Endothelial cell of umbilical vein (primary cell): ENCODE measurements around the gene MAGED1. TPM values are rescaled to one million over a fixed set of nuclear protein-coding genes. Genes with fewer than 3 reads are reported as not detected.
A peak's percentile ranks its signal among the peaks of the same experiment; 100 is the strongest.

ENCODE experiments used
- BruUV-seq: library from RNA; stranded (reverse); fragments of 400-500 nt; replicated peaks from 2 replicates; lab custom pipeline; 2021; lab: Mats Ljungman, UMichigan
- CTCF ChIA-PET: fragments of 300-600, 350-600 bp; sonication (Branson Sonifier 250); formaldehyde crosslinking; loops from one replicate; lab custom pipeline; 2021; ENCODE audit warnings: antibody characterized with exemption, inconsistent platforms; lab: Charles Lee
- POLR2A ChIA-PET: fragments of 300-600, 350-600 bp; sonication (Branson Sonifier 250); formaldehyde crosslinking; loops from one replicate; lab custom pipeline; 2021; ENCODE audit warnings: antibody characterized with exemption, inconsistent platforms; lab: Charles Lee
- DNase-seq: peaks from one replicate; pipeline ENCODE4 v3.0.0-alpha.2; 2011; ENCODE audit warnings: low read depth, low spot score
- FAIRE-seq: peaks from 2 replicates; lab custom pipeline; 2011; peaks lifted over from hg19 to GRCh38; lab: Jason Lieb, UNC
- H2AFZ ChIP-seq: 2 replicates; pipeline ENCODE4 v1.6.0; 2012; ENCODE audit warnings: low read depth, low read length, control low read depth, inconsistent platforms
- H3K27ac ChIP-seq: 2 replicates; pipeline ENCODE4 v1.5.1; 2011; ENCODE audit warnings: low read depth, mild to moderate bottlenecking, control low read depth, low read length, moderate library complexity; ENCODE audit not compliant: insufficient read depth
- H3K27me3 ChIP-seq, 2 experiments: 2 replicates each; pipeline versions ENCODE4 v1.6.0 to v1.6.1; 2011; ENCODE audit warnings: low read length in 2 of 2, mixed read lengths in 1 of 2; ENCODE audit not compliant: control insufficient read depth in 2 of 2, insufficient read depth in 2 of 2
- H3K36me3 ChIP-seq, 2 experiments: 2 replicates in 1 of 2; 3 replicates in 1 of 2; pipeline ENCODE4 v1.5.1; 2011; ENCODE audit warnings: low read length in 2 of 2, mild to moderate bottlenecking in 1 of 2, moderate library complexity in 1 of 2; ENCODE audit not compliant: control insufficient read depth in 2 of 2, insufficient read depth in 2 of 2; ENCODE audit errors: extremely low read depth in 1 of 2
- H3K4me1 ChIP-seq: 3 replicates; pipeline ENCODE4 v1.5.1; 2011; ENCODE audit warnings: mild to moderate bottlenecking, low read length; ENCODE audit not compliant: control insufficient read depth, insufficient read depth; ENCODE audit errors: extremely low read depth
- H3K4me2 ChIP-seq: 2 replicates; pipeline ENCODE4 v1.6.1; 2011; ENCODE audit warnings: low read length, control low read depth, mixed read lengths; ENCODE audit not compliant: insufficient read depth
- H3K4me3 ChIP-seq, 3 experiments: fragments of 200-600 bp in 1 of 3; sonication (generic), shearing (Covaris generic) in 1 of 3; replicated peaks in 1 of 3; 2 replicates each; pipeline ENCODE4 v1.5.1; 2011 to 2016; ENCODE audit warnings: control low read depth in 3 of 3, low read length in 3 of 3, mild to moderate bottlenecking in 2 of 3, inconsistent platforms in 1 of 3, low read depth in 1 of 3, moderate library complexity in 1 of 3; ENCODE audit not compliant: insufficient read depth in 1 of 3
- H3K79me2 ChIP-seq: 2 replicates; pipeline ENCODE4 v1.6.0; 2012; ENCODE audit warnings: low read length, inconsistent platforms; ENCODE audit not compliant: control insufficient read depth, insufficient read depth
- H3K9ac ChIP-seq: replicated peaks from 2 replicates; pipeline ENCODE3; 2011; ENCODE audit warnings: low read length, control low read depth; ENCODE audit not compliant: insufficient read depth; ENCODE audit errors: extremely low read depth
- H3K9me1 ChIP-seq: replicated peaks from 3 replicates; pipeline ENCODE4 v1.6.0; 2011; ENCODE audit warnings: mild to moderate bottlenecking, low read length; ENCODE audit not compliant: control insufficient read depth, insufficient read depth; ENCODE audit errors: extremely low read depth
- H3K9me3 ChIP-seq: replicated peaks from 2 replicates; pipeline ENCODE4 v1.5.1; 2012; ENCODE audit warnings: low read length, inconsistent platforms; ENCODE audit not compliant: control insufficient read depth, insufficient read depth
- H4K20me1 ChIP-seq: replicated peaks from 2 replicates; pipeline ENCODE3; 2011; ENCODE audit warnings: mild to moderate bottlenecking, low read length; ENCODE audit not compliant: control insufficient read depth, insufficient read depth; ENCODE audit errors: extremely low read depth
- EZH2 ChIP-seq: IDR thresholded peaks from 2 replicates; pipeline ENCODE4 v1.6.1; 2012; ENCODE audit warnings: borderline replicate concordance, low read depth, mild to moderate bottlenecking, moderate library complexity, low read length, inconsistent platforms; ENCODE audit not compliant: severe bottlenecking
- FOS ChIP-seq: IDR thresholded peaks from 2 replicates; pipeline ENCODE4 v1.6.1; 2011; ENCODE audit warnings: mild to moderate bottlenecking, low read length, moderate library complexity, borderline replicate concordance; ENCODE audit not compliant: insufficient read depth
- GATA2 ChIP-seq: IDR thresholded peaks from 2 replicates; pipeline ENCODE4 v1.7.0; 2011; ENCODE audit warnings: low read depth, mild to moderate bottlenecking, moderate library complexity, mixed read lengths, low read length; ENCODE audit not compliant: insufficient read length, insufficient read depth
- JUN ChIP-seq: IDR thresholded peaks from 2 replicates; pipeline ENCODE4 v1.6.1; 2011; ENCODE audit warnings: borderline replicate concordance, low read depth; ENCODE audit not compliant: insufficient read length, insufficient read depth
- MYC ChIP-seq: IDR thresholded peaks from one replicate; pipeline ENCODE4 v1.6.1; 2011; ENCODE audit warnings: mild to moderate bottlenecking, low read depth, low read length
- POLR2A ChIP-seq: IDR thresholded peaks from 2 replicates; pipeline ENCODE4 v1.6.1; 2012; ENCODE audit warnings: low read depth, mild to moderate bottlenecking, control low read depth, low read length
- POLR2AphosphoS5 ChIP-seq: IDR thresholded peaks from 2 replicates; pipeline ENCODE4 v1.6.1; 2012; ENCODE audit warnings: low read depth, mild to moderate bottlenecking, control low read depth, low read length, moderate library complexity; ENCODE audit not compliant: insufficient read depth
- dilution Hi-C: fragments of 300-500 bp; cut with MboI; formaldehyde crosslinking; loops from one replicate; pipeline ENCODE4 v1.15.0; 2019; ENCODE audit warnings: low sequenced_read_pairs; ENCODE audit not compliant: extremely low pct_ligation_motif_present
- intact Hi-C: fragments of 100-400 bp; cut with micrococcal nuclease; formaldehyde crosslinking; loops from one replicate; pipeline ENCODE4 v1.10.0; 2022
- polyA plus RNA-seq, 4 experiments: library from polyadenylated mRNA; depleted of rRNA in 3 of 4; stranded (reverse) in 3 of 4; unstranded in 1 of 4; fragments of >200 nt; gene quantifications; 2 replicates each; pipeline versions ENCODE4 v1.2.1 to v1.2.3, GENCODE V29; 2011 to 2012; ENCODE audit warnings: missing spikeins in 1 of 4
- total RNA-seq: library from RNA; stranded (reverse); gene quantifications from 2 replicates; pipeline ENCODE4 v1.2.3, GENCODE V29; 2021
- TF ChIP-seq, protein P1 (sequence below): IDR thresholded peaks from 2 replicates; pipeline ENCODE4 v1.6.1; 2011; ENCODE audit not compliant: insufficient read depth, insufficient read length
- TF ChIP-seq, protein P2 (sequence below), 2 donors: IDR thresholded peaks; 1 replicate in 1 of 2; 2 replicates in 1 of 2; pipeline ENCODE4 v1.5.1; 2011; ENCODE audit warnings: low read length in 2 of 2, mild to moderate bottlenecking in 2 of 2, moderate library complexity in 2 of 2, control low read depth in 1 of 2, inconsistent platforms in 1 of 2, low read depth in 1 of 2; ENCODE audit not compliant: insufficient read depth in 1 of 2; ENCODE audit errors: extremely low read depth in 1 of 2

Gene MAGED1
- total and polyA plus RNA-seq, 2 donors (not counting 3 experiments of a cell fraction or from before 2014, with no cell fraction given): 192 to 198 TPM

DNA sequence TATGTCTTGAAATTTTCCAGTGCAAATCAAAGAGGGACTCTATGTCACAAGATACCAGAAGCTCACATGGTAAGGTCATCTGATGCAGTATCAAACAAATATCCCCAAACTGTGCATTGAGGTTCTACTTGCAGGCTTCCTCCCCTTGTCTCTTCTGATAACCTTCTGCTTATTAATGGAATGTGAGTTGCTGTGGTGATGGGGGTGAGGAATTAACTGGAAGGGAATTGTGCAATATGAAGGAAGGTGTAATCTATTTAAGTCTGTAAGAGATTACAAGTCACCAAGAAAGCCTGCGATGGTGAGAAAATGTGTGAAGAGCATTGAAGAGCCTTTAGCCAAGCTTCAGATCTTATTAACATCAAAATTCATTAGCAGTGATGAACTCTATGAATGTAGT, 15.4 kb upstream of the MAGED1 start:
- Histone ChIP-seq H3K4me2 (no peak overlapping the region), H3K27ac (no peak overlapping the region), H2AFZ (no peak overlapping the region), H3K4me1 (no peaks in the 10 kb centered on the region), H3K4me3 (no peak overlapping the region), H3K36me3 (no peaks in the 10 kb centered on the region), H3K79me2 (no peaks in the 10 kb centered on the region), H3K9ac (no peak overlapping the region), H3K9me3 (no peaks in the 10 kb centered on the region), H3K27me3 (no peaks in the 10 kb centered on the region), H4K20me1 (no peaks in the 10 kb centered on the region), H3K9me1 (no peaks in the 10 kb centered on the region)
- peak; percentile 35 for FAIRE-seq
- TF ChIP-seq FOS: no peak
- TF ChIP-seq GATA2: no peak
- TF ChIP-seq POLR2AphosphoS5: no peak
- no peak for TF ChIP-seq MYC
- TF ChIP-seq, protein P1, sequence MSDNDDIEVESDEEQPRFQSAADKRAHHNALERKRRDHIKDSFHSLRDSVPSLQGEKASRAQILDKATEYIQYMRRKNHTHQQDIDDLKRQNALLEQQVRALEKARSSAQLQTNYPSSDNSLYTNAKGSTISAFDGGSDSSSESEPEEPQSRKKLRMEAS: no peak
- TF ChIP-seq EZH2: no peak
- TF ChIP-seq, protein P2, sequence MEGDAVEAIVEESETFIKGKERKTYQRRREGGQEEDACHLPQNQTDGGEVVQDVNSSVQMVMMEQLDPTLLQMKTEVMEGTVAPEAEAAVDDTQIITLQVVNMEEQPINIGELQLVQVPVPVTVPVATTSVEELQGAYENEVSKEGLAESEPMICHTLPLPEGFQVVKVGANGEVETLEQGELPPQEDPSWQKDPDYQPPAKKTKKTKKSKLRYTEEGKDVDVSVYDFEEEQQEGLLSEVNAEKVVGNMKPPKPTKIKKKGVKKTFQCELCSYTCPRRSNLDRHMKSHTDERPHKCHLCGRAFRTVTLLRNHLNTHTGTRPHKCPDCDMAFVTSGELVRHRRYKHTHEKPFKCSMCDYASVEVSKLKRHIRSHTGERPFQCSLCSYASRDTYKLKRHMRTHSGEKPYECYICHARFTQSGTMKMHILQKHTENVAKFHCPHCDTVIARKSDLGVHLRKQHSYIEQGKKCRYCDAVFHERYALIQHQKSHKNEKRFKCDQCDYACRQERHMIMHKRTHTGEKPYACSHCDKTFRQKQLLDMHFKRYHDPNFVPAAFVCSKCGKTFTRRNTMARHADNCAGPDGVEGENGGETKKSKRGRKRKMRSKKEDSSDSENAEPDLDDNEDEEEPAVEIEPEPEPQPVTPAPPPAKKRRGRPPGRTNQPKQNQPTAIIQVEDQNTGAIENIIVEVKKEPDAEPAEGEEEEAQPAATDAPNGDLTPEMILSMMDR (IDR thresholded peaks at IDR 0.05; ENCODE audit: extremely low read depth in 1 of 2, insufficient read depth in 1 of 2, low read depth in 1 of 2, low read length in 2 of 2): no peak
- TF ChIP-seq POLR2A: no peak
- TF ChIP-seq JUN: no peak
- intact Hi-C loops (no loop called here), dilution Hi-C loops (no loop called here)
- ChIA-PET POLR2A (no interaction called here), CTCF (no interaction called here)
- BruUV-seq: no TSS peak
- no peak for DNase-seq
